Lower leg skin (tissue), 4 donors: ENCODE data around the gene NCOA1. TPM values are rescaled to one million over a fixed set of nuclear protein-coding genes. Genes with fewer than 3 reads are reported as not detected.

Source experiments
- DNase-seq, 2 donors: peaks; one replicate each; pipeline ENCODE4 v3.0.0-alpha.2; 2019; ENCODE audit warnings: low spot score in 2 of 2
- H3K4me3 ChIP-seq: fragments of 200-600 bp; sonication (generic); 2 replicates; pipeline ENCODE4 v1.5.1; 2017; ENCODE audit warnings: mild to moderate bottlenecking, low read depth; ENCODE audit not compliant: poor library complexity, severe bottlenecking
- POLR2A ChIP-seq, 2 donors: fragments of 450-650 bp; IDR thresholded peaks; one replicate each; pipeline ENCODE4 v1.6.1; 2016 to 2017; ENCODE audit warnings: antibody characterized with exemption in 2 of 2, mild to moderate bottlenecking in 1 of 2, moderate library complexity in 1 of 2
- WGBS, 2 donors: methylation state at CpG; one replicate each; pipeline ENCODE4 v1.1.5; 2018; 5-methylcytosine and 5-hydroxymethylcytosine counted together
- intact Hi-C: fragments of 100-400 bp; cut with DNase I; formaldehyde crosslinking; loops from one replicate; pipeline ENCODE4 v1.15.0; 2023; ENCODE audit warnings: low total_unique reads
- total RNA-seq, 4 donors: library from RNA; depleted of rRNA; stranded (reverse); fragments of >200 nt; gene quantifications; one replicate each; pipeline ENCODE4 v1.1.0, GENCODE V29; 2016
- TF ChIP-seq, protein P1 (sequence below), 3 donors: fragments of 450-650 bp; IDR thresholded peaks; one replicate each; pipeline ENCODE4 v1.5.1; 2016; ENCODE audit warnings: antibody characterized with exemption in 3 of 3, mild to moderate bottlenecking in 3 of 3, moderate library complexity in 2 of 3

Gene NCOA1
- total RNA-seq, 4 donors from 2014 or later = 37.9 to 50.1 (median 45.0) TPM

DNA sequence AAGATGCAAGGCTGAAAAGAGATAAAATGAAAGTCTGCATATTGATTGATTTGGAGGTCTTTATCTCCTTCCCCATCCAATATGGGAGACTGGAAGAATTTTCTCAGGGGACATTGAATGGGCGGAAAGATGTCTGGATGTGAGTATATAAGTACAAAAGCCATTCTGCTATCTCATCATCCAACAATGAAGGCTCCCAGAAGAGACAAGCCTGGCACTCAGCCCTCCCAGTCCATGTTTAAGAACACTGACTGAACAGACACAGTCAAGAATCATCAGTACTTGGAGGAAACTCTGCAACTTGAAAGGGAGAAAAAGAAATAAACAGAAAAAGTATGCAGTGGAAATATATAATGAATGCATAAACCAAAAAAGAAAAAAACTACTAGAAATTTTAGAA, 221.2 kb downstream of the NCOA1 start:
- no peak for TF ChIP-seq POLR2A (IDR thresholded peaks at IDR 0.05)
- TF ChIP-seq, protein P1, sequence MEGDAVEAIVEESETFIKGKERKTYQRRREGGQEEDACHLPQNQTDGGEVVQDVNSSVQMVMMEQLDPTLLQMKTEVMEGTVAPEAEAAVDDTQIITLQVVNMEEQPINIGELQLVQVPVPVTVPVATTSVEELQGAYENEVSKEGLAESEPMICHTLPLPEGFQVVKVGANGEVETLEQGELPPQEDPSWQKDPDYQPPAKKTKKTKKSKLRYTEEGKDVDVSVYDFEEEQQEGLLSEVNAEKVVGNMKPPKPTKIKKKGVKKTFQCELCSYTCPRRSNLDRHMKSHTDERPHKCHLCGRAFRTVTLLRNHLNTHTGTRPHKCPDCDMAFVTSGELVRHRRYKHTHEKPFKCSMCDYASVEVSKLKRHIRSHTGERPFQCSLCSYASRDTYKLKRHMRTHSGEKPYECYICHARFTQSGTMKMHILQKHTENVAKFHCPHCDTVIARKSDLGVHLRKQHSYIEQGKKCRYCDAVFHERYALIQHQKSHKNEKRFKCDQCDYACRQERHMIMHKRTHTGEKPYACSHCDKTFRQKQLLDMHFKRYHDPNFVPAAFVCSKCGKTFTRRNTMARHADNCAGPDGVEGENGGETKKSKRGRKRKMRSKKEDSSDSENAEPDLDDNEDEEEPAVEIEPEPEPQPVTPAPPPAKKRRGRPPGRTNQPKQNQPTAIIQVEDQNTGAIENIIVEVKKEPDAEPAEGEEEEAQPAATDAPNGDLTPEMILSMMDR (IDR thresholded peaks at IDR 0.05) = no peak

DNA sequence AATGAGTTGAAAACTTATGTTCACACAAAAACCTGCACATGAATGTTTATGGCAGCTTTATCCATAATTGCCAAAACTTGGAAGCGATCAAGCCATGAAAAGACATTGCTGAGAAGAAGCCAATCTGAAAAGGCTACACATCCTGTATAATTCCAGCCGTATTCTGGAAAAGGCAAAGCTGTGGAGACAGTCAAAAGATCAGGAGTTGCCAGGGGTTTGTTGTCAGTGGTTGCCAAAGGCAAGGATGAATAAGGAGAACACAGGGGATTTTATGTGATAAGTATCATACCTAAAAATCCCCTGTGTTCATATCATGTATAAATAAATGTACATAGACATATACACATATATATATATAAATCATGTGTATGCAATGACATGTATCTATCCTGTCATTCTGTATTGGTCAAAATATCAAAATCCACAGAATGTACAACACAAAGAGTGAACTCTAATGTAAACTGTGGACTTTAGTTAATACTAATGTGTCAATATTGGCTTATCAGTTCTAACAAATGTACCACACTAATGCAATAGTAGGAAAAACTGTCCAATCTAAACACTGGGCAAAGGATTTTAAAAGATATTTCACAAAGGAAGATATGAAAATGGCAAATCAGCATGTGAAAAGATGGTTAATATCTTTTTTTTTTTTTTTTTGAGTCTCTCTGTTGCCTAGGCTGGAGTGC, 226.4 kb downstream of the NCOA1 start:
- DNase-seq = no peak
- 90 to 97% methylated on average over 2 of the region's 2 CpGs for WGBS, 2 donors
- TF ChIP-seq, protein P1 (IDR thresholded peaks at IDR 0.05) = no peak
- TF ChIP-seq POLR2A (IDR thresholded peaks at IDR 0.05) = no peak
- H3K4me3 ChIP-seq = no peak overlapping the region
- intact Hi-C loops = no loop called here

More for the DNA sequence above, 221.2 kb downstream of the NCOA1 start:
- intact Hi-C loops = no loop called here
- H3K4me3 ChIP-seq = no peak overlapping the region
- 76 to 81% methylated on average over 1 of the region's 1 CpG for WGBS, 2 donors
- DNase-seq = no peak

DNA sequence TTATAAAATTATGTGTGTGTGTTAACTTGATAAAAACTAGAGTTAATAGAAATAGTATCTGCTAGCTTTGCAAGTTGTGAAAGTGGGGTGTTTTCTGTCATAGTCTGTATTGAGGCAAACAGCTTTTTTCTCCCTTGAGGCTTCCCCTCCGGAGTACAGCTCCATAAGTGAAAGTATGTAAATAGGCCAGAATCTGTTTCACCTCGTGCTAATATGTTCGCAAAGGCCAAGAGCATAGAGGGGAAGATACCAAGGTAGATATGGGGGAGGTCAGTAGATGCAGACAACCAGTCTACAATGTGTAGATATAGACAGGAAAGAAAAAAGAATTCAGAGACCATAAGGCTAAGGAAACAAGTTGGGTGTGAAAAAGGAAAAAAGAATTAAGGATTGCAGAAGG, 229.3 kb downstream of the NCOA1 start:
- DNase-seq = no peak
- intact Hi-C loops = no loop called here
- 84 to 88% methylated on average over 3 of the region's 3 CpGs for WGBS, 2 donors
- no peak for TF ChIP-seq POLR2A (IDR thresholded peaks at IDR 0.05)
- TF ChIP-seq, protein P1 (IDR thresholded peaks at IDR 0.05) = no peak
- H3K4me3 ChIP-seq = no peak overlapping the region

DNA sequence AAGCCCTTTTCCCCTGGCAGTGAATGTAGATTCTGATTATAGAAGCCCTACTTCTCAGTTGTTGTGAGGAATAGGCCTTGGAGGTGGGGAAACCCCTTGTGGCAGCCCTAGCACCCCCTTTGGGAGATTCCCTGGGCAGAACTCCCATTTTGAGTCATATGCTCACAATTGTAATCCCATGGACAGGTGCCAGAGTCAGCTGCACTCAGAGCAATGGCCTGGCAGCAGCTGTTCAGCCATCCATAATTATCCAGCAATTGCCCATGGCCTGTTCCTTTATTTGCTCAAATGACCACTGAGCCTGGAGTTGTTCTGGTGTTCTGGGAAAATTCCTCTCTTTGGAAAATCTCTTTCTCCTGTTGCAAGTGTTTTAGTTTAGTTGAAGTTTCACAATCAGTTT, 230.4 kb downstream of the NCOA1 start:
- no peak overlapping the region for H3K4me3 ChIP-seq
- intact Hi-C loops = no loop called here
- peak; percentile 59 to 89 for DNase-seq
- TF ChIP-seq, protein P1 (IDR thresholded peaks at IDR 0.05) = no peak
- no peak for TF ChIP-seq POLR2A (IDR thresholded peaks at IDR 0.05)

DNA sequence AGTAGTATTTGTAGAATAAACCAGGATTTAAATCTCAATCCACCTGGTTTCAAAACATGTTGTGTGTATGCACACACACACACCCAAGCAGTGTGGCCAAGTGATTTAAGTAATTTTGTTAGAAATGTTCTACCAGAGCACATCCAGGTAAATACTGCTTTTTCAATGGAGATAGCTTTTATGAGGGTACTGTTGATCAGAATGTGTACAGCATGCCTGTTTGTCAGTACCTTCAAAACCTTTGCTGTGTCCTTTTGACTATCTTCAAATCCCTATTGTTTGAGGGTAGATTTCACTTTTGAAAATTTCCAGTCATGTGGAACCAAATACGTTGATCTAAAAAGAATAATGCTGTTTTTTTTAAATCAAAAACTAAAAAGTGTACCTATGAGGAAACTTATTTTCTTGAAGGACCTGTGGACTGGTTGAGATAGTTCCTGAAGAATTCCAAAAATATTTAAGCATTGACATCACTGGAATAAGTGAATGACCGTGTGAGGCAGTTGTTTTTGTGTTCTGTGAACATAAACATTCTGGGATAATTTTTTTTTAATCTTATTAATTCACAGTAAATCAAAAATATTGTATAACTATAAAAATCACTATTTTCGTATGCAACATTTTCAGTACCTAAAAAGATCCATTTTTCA, 231.2 kb downstream of the NCOA1 start:
- TF ChIP-seq, protein P1 (IDR thresholded peaks at IDR 0.05) = no peak
- no peak for TF ChIP-seq POLR2A (IDR thresholded peaks at IDR 0.05)
- DNase-seq = no peak
- no peak overlapping the region for H3K4me3 ChIP-seq
- intact Hi-C loops = no loop called here
- 85 to 89% methylated on average over 3 of the region's 3 CpGs for WGBS, 2 donors
